ENCODE measurements around the gene CCDC107.
"Not testable (repeated sequence)": the region's sequence is repeated elsewhere in the genome, so short reads cannot be mapped to it uniquely, and the experiment has no call there.

The CCDC107 gene

GRCh38 chr9:35627575-35627974 is 30.5 kb upstream of the CCDC107 start:
- DNase-seq (ENCODE audit: low read depth): no peak
- TF ChIP-seq CTCF (IDR thresholded peaks at IDR 0.05; ENCODE audit: insufficient read depth, low read depth, low read length, missing control alignments): no peak
- H3K4me3 ChIP-seq (ENCODE audit: low read length): no peak overlapping the region

GRCh38 chr9:35628389-35628991 is 29.6 kb upstream of the CCDC107 start:
- TF ChIP-seq CTCF (IDR thresholded peaks at IDR 0.05; ENCODE audit: insufficient read depth, low read depth, low read length, missing control alignments): no peak
- no peak for DNase-seq (ENCODE audit: low read depth)
- no peak overlapping the region for H3K4me3 ChIP-seq (ENCODE audit: low read length)

GRCh38 chr9:35629597-35629996 is 28.5 kb upstream of the CCDC107 start:
- DNase-seq (ENCODE audit: low read depth): no peak
- H3K4me3 ChIP-seq (ENCODE audit: low read length): no peak overlapping the region
- no peak for TF ChIP-seq CTCF (IDR thresholded peaks at IDR 0.05; ENCODE audit: insufficient read depth, low read depth, low read length, missing control alignments)

- no peak overlapping the region for H3K4me3 ChIP-seq (ENCODE audit: low read length)
- no peak for TF ChIP-seq CTCF (IDR thresholded peaks at IDR 0.05; ENCODE audit: insufficient read depth, low read depth, low read length, missing control alignments)
- no peak for DNase-seq (ENCODE audit: low read depth)
These were observed 22.4 kb upstream of the CCDC107 start for GRCh38 chr9:35635730-35636129.

- no peak for TF ChIP-seq CTCF (IDR thresholded peaks at IDR 0.05; ENCODE audit: insufficient read depth, low read depth, low read length, missing control alignments)
- H3K4me3 ChIP-seq (ENCODE audit: low read length): no peak overlapping the region
- DNase-seq (ENCODE audit: low read depth): no peak
These were observed 21.8 kb upstream of the CCDC107 start for GRCh38 chr9:35636135-35636876.

- DNase-seq (ENCODE audit: low read depth); H3K4me3 ChIP-seq (ENCODE audit: low read length): not testable (repeated sequence)
These were observed 21.2 kb upstream of the CCDC107 start for GRCh38 chr9:35636877-35637246.

- DNase-seq (ENCODE audit: low read depth): not testable (repeated sequence)
These were observed 20.6 kb upstream of the CCDC107 start for GRCh38 chr9:35637427-35637955.

GRCh38 chr9:35638751-35639150 is 19.3 kb upstream of the CCDC107 start:
- H3K4me3 ChIP-seq (ENCODE audit: low read length); DNase-seq (ENCODE audit: low read depth): not testable (repeated sequence)

More at GRCh38 chr9:35637427-35637955, 20.6 kb upstream of the CCDC107 start:
- not testable (repeated sequence) for H3K4me3 ChIP-seq (ENCODE audit: low read length)

- not testable (repeated sequence) for DNase-seq (ENCODE audit: low read depth); H3K4me3 ChIP-seq (ENCODE audit: low read length)
These were observed 18.9 kb upstream of the CCDC107 start for GRCh38 chr9:35639225-35639624.
